ENCODE measurements around the gene SIX2. TPM values are rescaled to one million over a fixed set of nuclear protein-coding genes. Genes with fewer than 3 reads are reported as not detected.

SIX2 gene
- total RNA-seq, 1 donor from 2014 or later, result 45.9 TPM

DNA sequence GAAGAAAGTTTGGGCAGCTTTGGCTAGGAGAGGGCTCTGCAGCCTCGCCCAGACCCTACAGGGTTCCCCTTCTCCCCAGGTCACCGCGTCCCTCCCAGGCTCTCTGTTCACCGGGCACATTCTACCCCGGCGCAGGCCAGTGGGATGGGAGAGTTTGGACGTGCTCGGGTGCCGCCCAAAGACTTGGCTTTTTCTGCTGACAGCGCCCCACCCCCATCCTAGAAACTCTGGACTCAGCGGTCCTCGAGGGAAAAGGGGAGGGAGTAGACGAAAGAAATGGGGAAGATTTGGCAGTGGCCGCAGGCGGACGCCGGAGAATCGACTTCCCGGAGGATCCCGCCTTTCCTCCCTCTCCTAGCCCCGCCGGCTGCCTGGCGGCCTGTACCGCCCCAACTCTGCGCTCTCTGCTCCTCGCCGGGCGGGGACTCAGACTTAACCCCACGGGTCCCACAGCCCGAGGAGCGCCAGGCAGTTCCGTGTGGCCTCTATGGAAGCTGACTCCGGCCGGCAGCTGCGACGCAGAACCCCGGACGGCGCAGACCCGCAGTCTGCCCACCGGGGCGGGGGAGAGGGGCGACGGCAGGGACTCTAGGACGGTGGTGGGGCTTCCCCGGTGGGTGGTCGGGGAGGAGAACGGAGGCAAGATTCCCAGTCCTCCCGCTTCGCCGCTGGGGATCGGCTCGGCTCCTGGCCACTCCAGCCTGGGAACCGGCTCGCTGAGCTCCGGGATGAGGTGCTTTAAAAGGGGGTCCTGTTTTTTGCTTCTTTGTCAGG is 863 bp upstream of the SIX2 start:
- peak overlapping the region; percentile 93 for H3K27ac Mint-ChIP-seq (ENCODE audit: unreplicated experiment)

DNA sequence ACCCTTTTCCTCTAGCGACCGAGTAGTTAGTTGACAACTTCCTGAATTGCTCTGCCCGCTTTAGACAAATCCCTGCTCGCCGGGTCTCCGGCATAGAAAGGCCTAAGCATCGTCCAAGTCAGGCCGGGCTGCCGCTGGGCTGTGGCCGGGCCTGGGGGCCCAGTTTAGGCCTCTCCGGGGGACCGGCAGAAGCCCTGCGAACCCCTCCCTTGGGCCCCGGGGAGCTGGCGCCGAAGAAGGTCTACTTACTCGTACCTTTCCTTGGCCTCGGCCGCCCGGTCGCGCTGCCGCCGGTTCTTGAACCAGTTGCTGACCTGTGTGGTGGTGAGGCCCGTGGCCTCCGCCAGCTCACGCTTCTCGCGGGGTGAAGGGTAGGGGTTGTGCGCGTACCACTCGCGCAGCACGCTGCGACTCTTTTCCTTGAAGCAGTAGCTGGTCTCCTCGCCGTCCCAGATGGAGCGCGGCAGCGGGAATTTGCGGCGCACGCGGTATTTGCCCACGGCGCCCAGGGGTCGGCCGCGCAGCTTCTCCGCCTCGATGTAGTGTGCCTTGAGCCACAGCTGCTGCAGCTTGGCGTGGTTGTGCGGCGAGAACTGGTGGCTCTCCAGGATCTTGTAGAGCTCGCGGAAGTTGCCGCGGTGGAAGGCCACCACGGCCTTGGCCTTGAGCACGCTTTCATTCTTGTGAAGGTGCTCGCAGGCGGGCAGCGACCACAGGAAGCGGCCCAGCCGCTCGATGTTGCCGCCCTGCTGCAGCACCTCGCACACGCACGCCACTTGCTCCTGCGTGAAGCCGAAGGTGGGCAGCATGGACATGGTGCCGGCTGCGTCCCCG is 739 bp downstream of the SIX2 start:
- Mint-ChIP-seq H3K27ac (ENCODE audit: unreplicated experiment) (peak overlapping the region; percentile 89), H3K4me1 (ENCODE audit: unreplicated experiment) (peaks cover 62% of the 10 kb centered on the region), H3K9me3 (ENCODE audit: unreplicated experiment) (no peaks in the 10 kb centered on the region), H3K27me3 (ENCODE audit: unreplicated experiment) (no peaks in the 10 kb centered on the region), H3K36me3 (ENCODE audit: unreplicated experiment) (peaks cover 24% of the 10 kb centered on the region), H3K4me3 (ENCODE audit: unreplicated experiment) (peak overlapping the region; percentile 96)
- TF ChIP-seq, protein P1, sequence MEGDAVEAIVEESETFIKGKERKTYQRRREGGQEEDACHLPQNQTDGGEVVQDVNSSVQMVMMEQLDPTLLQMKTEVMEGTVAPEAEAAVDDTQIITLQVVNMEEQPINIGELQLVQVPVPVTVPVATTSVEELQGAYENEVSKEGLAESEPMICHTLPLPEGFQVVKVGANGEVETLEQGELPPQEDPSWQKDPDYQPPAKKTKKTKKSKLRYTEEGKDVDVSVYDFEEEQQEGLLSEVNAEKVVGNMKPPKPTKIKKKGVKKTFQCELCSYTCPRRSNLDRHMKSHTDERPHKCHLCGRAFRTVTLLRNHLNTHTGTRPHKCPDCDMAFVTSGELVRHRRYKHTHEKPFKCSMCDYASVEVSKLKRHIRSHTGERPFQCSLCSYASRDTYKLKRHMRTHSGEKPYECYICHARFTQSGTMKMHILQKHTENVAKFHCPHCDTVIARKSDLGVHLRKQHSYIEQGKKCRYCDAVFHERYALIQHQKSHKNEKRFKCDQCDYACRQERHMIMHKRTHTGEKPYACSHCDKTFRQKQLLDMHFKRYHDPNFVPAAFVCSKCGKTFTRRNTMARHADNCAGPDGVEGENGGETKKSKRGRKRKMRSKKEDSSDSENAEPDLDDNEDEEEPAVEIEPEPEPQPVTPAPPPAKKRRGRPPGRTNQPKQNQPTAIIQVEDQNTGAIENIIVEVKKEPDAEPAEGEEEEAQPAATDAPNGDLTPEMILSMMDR (IDR thresholded peaks at IDR 0.05), result no peak
- DNase-seq (ENCODE audit: extremely low spot score, unreplicated experiment), result no peak

More for the DNA sequence above, 863 bp upstream of the SIX2 start:
- Mint-ChIP-seq H3K9me3 (ENCODE audit: unreplicated experiment) (no peaks in the 10 kb centered on the region), H3K4me3 (ENCODE audit: unreplicated experiment) (peak overlapping the region; percentile 83), H3K4me1 (ENCODE audit: unreplicated experiment) (peaks cover 57% of the 10 kb centered on the region), H3K27me3 (ENCODE audit: unreplicated experiment) (no peaks in the 10 kb centered on the region), H3K36me3 (ENCODE audit: unreplicated experiment) (peaks cover 13% of the 10 kb centered on the region)
- TF ChIP-seq, protein P1 (IDR thresholded peaks at IDR 0.05), result no peak
- DNase-seq (ENCODE audit: extremely low spot score, unreplicated experiment), result peak; percentile 95

DNA sequence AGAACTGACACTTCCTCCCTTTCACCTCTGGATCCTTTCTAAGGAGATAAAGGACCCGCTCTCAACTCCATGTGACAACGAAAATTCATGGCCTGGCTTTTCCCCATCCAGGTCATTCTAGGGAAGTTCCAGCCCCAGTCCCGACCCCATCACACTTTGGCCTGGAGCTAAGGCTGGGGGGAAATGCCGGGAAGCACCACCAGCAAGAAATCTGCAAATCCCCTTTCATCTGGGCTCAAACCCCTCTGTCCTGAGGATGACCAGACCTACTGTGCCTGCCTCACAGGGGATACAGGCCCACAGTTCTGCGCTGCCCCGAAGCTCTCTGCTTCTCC is 1.3 kb downstream of the SIX2 start:
- Mint-ChIP-seq H3K4me1 (ENCODE audit: unreplicated experiment) (peaks cover 61% of the 10 kb centered on the region), H3K9me3 (ENCODE audit: unreplicated experiment) (no peaks in the 10 kb centered on the region), H3K36me3 (ENCODE audit: unreplicated experiment) (peaks cover 30% of the 10 kb centered on the region), H3K4me3 (ENCODE audit: unreplicated experiment) (peak overlapping the region; percentile 96), H3K27ac (ENCODE audit: unreplicated experiment) (peak overlapping the region; percentile 89), H3K27me3 (ENCODE audit: unreplicated experiment) (no peaks in the 10 kb centered on the region)
- TF ChIP-seq, protein P1 (IDR thresholded peaks at IDR 0.05), result no peak
- no peak for DNase-seq (ENCODE audit: extremely low spot score, unreplicated experiment)

DNA sequence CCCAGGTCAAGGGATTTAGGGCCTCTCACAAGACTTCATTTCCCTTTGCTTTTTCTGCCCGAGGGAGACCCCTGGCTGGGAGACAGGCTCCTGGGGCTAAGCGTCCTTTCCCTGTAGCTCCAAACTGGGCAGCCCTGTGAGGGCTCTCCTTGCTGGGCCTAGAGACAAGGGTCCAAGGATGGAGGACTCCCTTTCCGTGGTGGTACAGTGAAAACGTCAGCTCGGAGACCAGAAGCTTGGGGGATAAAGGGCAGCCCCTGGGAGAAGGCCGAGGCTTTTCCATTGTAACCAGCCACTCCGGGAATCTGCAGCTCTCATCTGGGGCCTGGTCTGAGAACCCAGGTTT is 2.3 kb downstream of the SIX2 start:
- DNase-seq (ENCODE audit: extremely low spot score, unreplicated experiment), result no peak
- no peaks in the 10 kb centered on the region for H3K9me3 Mint-ChIP-seq (ENCODE audit: unreplicated experiment)
- peak overlapping the region; percentile 96 for H3K4me3 Mint-ChIP-seq (ENCODE audit: unreplicated experiment)
- TF ChIP-seq, protein P1 (IDR thresholded peaks at IDR 0.05), result no peak
- H3K27me3 Mint-ChIP-seq (ENCODE audit: unreplicated experiment), result no peaks in the 10 kb centered on the region
- peaks cover 56% of the 10 kb centered on the region for H3K4me1 Mint-ChIP-seq (ENCODE audit: unreplicated experiment)
- H3K27ac Mint-ChIP-seq (ENCODE audit: unreplicated experiment), result peak overlapping the region; percentile 89
- peaks cover 31% of the 10 kb centered on the region for H3K36me3 Mint-ChIP-seq (ENCODE audit: unreplicated experiment)
